KOPT-K1 (cell line): ENCODE data around the gene AFF3.

Source experiments
- H3K27ac ChIP-seq: fragments of 200-600 bp; sonication (generic); 2 replicates; pipeline ENCODE4 v1.5.1; 2016; ENCODE audit warnings: antibody characterized with exemption, mild to moderate bottlenecking, low read depth, low read length; ENCODE audit not compliant: poor library complexity, severe bottlenecking
- H3K36me3 ChIP-seq: fragments of 200-600 bp; sonication (generic); 2 replicates; pipeline ENCODE4 v1.5.1; 2017; ENCODE audit warnings: antibody characterized with exemption, mild to moderate bottlenecking, low read length, moderate library complexity; ENCODE audit not compliant: insufficient read depth
- H3K9me3 ChIP-seq: fragments of 200-600 bp; sonication (generic); 2 replicates; pipeline ENCODE4 v1.5.1; 2017; ENCODE audit warnings: antibody characterized with exemption, low read length, mild to moderate bottlenecking; ENCODE audit not compliant: insufficient read depth, poor library complexity, severe bottlenecking

The AFF3 gene

DNA sequence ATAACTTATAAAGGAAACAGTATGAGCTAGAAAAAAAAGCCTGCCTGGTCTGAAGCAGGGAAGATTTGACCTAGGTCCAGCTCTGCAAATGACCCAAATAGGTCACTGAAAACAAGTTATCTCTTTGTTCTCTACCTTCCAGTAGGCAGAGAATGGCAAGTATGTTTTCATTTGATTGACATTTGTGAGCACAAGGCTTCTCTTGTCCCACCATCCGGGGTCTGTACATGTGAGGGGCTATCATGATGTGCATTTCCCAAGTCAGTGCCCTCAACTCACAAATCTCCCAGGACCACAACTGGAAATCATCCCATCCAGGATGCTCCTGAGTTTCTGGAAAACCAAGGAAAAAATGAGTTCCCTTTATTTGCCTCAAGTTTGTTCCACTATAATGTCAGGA, 309.5 kb downstream of the AFF3 start:
- H3K9me3 ChIP-seq: no peaks in the 10 kb centered on the region
- H3K36me3 ChIP-seq: no peaks in the 10 kb centered on the region
- no peak overlapping the region for H3K27ac ChIP-seq

DNA sequence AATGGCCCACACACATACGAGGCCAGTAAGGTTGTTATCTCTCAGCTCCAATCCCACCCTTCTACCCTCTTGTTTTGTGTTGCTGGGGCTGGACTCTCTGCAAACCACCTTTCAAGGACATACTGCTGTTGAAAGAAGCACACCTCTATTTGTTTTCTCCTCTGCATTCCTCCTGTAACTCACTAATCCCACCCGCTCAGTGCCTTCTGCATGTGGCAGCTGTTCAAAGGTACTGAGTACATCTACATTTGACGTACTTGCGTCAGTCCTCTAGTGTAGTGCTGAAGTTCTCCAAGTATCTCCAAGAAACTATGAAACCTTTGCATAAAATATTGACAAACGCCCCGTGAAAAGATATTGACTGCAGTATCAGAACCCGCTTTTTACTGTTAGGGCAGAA, 310.6 kb downstream of the AFF3 start:
- Histone ChIP-seq H3K27ac (no peak overlapping the region), H3K36me3 (no peaks in the 10 kb centered on the region), H3K9me3 (no peaks in the 10 kb centered on the region)

DNA sequence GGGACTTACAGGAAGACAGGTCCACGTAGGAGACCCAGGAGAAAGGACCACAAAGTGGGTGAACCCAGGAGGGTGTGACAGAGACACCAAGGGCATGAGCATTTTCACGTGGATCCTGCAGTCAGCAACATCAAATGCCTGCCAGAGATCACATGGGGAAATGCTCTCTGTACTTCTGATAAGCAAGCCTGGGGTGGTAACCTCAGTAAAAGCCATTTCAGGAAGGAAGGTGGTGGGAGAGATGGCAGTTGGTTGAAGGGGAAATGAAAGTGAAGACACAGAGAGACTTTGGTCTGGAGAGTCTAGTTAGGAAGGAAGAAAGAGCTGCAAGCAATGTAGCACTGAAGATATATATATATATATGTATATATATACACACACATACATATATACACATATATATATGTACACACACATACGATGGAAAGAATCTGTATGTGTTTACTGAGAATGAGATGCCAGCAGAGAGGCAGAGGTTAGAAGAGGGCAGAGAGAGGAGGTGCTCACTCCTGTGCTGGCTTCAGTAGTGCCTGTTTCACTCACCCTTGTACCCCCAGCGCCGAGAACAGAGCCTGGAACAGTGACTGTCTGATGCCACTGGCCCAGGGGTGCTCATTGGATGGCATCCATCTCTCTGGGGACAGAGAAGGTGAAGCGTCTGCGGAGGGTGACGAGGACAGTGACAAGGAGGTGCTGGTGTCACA, 314.9 kb downstream of the AFF3 start:
- H3K27ac ChIP-seq: peak overlapping the region; percentile 79
- no peaks in the 10 kb centered on the region for H3K9me3 ChIP-seq
- H3K36me3 ChIP-seq: no peaks in the 10 kb centered on the region

DNA sequence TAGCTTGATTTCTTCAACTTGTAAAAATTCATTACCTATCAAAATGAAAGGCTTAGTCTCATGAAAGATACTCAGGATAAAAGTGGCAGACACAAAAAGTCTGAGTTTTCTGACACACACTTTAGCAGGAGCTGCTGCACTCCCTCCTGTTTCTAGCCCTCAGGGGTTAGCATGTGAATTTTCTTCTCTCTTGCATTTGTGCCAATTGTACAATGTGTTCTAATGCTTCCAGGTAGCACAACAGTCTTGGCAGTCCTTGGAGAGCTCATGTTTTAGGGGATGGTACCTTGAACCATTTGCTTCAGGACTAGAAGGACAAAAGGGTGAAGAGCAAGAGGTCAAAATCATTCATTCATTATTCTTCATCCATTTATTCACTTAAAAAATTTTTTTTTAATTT, 316.8 kb downstream of the AFF3 start:
- Histone ChIP-seq H3K27ac (no peak overlapping the region), H3K36me3 (no peaks in the 10 kb centered on the region)

DNA sequence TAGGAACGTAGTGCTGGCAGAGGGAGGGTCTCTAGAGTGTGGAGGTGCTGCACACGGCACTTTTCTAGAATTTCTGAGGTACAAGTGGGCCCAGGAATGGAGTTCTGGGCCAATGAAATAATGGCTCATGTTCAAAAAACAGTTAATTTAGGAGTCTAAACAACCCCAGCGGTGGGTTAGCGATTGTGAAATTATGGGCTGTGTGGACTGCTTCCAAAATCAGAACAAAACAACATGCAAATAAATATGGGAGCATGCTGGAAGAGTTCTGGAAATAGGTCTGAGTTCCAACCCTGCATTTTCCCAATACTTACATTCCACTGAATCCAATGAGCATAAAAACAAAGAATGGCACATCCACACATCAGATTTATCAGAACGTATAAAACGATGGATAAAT, 317.6 kb downstream of the AFF3 start:
- Histone ChIP-seq H3K27ac (no peak overlapping the region), H3K9me3 (no peaks in the 10 kb centered on the region), H3K36me3 (no peaks in the 10 kb centered on the region)

More for the DNA sequence above, 316.8 kb downstream of the AFF3 start:
- no peaks in the 10 kb centered on the region for H3K9me3 ChIP-seq

DNA sequence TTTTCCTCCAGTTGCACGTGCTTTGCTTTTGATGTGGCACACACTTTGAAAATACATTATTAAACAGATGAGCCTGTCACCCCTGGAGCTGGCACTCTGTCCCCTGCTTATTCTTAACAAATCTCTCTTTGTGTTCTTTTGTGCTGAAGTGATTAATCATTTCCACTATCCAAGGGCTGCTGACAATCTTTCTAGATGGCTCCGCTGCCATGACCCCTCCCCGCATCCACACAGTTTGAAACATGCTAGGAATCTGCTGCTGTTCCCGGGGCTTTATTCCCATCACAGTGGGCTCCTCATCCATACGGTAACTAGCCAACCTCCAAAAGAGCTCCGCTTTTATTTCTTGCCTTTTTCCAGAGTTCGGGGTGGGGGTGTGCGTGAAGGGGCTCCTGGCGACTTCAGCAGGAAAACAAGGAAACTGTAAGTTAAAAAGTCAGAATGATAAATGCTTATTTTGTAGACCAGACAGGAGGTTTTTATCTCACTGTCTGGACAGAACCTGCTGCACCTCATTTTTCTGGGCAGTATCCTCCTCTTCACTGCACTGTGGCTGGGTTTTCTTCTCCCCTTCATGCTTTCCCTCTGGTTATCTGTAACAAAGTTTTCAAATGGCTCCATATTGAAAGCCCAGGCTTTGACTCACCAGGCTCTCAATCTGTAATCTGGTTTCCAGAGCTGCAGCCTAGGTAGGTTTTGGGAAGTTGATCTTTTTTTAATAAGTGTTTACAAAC, 319.7 kb downstream of the AFF3 start:
- H3K36me3 ChIP-seq: no peaks in the 10 kb centered on the region
- H3K27ac ChIP-seq: peak overlapping the region; percentile 41
- H3K9me3 ChIP-seq: no peaks in the 10 kb centered on the region

DNA sequence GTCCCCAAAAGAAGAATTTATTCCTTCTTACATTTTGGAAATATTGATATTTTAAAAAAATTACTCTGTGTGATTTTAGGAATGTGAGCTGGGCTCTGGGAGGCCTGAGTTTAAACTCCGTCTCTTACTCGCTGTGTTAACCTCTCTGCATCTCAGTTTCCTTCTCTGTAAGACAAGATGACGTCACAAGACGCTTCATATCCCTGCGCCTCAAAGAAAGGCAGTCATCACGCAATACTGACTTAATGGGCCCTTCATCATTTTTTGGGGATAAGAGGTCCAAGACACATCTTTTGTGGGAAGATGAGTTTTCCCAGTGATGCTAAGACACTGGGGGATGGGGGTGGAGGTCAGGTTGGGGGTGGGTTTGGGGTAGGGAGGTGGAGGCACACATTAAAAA, 320.4 kb downstream of the AFF3 start:
- no peaks in the 10 kb centered on the region for H3K36me3 ChIP-seq
- peak overlapping the region; percentile 41 for H3K27ac ChIP-seq
- no peaks in the 10 kb centered on the region for H3K9me3 ChIP-seq

DNA sequence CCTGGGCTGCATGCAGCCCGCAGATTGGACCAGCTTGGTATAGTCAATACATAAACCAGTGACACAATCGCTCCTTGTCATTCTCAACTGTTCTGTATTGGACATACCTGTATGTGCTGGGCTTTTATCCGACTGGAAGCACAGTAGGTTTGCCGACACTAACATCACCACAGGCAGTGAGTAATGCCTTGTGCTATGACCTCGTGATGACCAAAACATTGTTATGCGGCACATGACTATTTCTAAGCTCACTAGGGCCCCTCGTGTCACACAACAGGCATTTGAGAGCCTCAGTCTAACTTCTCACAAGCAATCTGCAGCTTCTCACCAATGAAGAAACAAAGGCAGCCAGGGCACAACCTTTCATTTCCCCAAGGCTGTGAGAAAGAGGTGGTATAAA, 320.8 kb downstream of the AFF3 start:
- no peaks in the 10 kb centered on the region for H3K36me3 ChIP-seq
- no peak overlapping the region for H3K27ac ChIP-seq
- H3K9me3 ChIP-seq: no peaks in the 10 kb centered on the region

DNA sequence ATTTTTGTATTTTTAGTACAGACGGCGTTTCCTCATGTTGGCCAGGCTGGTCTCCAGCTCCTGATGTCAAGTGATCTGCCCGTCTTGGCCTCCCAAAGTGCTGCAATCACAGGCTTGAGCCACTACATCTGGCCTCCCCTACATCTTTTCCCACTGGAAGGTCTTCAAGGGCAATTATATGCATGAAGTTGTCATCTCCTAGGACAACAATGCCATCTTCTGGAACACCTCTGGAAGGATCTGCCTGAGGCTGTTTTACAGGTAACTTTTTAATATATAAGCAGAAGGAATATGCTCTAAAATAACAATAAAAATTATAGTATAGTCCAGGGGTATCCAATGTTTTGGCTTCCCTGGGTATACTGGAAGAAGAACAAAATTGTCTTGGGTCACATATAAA, 321.4 kb downstream of the AFF3 start:
- Histone ChIP-seq H3K9me3 (no peaks in the 10 kb centered on the region), H3K36me3 (no peaks in the 10 kb centered on the region), H3K27ac (no peak overlapping the region)

DNA sequence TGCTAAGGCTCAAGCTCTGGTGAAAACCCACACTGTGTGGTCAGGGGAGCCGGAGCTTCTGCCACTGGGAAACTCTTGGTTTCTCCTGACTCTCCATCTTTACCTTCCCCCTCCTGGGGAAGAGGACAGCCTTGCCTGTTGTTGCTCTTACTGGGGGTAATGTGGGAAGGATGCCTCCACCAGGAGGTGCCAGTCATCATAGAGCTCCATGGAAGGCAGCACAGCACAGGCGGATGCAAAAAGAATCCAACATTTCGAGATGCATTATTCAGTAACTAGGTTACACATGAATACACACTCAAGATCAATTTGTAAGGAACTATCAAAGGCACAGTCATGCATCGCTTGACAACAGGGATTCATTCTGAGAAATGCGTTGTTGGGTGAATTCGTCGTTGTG, 322.6 kb downstream of the AFF3 start:
- H3K36me3 ChIP-seq: no peaks in the 10 kb centered on the region
- H3K9me3 ChIP-seq: no peaks in the 10 kb centered on the region
- H3K27ac ChIP-seq: no peak overlapping the region

DNA sequence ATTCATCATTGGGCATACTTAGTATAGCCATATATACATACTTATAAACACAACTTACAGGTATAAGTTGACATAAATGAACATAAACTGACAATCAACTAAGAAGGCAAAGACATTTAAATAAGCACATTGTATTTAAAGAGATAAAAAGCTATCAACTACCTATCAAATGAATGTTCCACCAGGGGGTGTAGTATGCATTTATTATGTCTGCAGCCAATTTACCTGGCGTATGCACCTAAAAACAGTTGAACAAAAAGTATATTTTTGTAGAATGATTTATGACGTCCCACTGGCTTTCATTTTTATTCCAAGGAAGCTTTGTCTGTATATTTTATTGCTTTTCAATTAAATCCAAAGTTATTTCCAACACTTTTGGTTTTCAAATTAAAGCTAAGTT, 323.5 kb downstream of the AFF3 start:
- H3K36me3 ChIP-seq: no peaks in the 10 kb centered on the region
- no peak overlapping the region for H3K27ac ChIP-seq
- no peaks in the 10 kb centered on the region for H3K9me3 ChIP-seq

DNA sequence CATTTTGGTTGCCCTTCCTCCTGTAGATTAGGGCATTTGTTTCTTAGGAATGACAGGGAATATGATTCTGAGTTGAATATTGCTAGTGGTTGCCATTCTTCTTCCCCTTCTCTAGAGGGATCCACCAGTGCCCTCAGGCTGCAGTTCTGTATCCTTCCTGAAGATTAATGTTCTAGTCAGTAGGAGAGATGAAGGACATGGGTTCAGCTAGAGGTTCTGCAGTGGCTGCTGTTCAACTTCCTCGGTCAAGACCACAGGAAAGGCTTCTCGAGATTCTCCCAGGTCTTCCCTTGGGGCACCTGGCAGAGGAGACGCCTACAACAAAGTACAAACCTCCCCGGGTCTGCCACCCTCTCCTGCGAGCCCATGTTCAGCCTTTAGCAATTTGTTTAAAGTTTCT, 325.5 kb downstream of the AFF3 start:
- Histone ChIP-seq H3K9me3 (no peaks in the 10 kb centered on the region), H3K36me3 (no peaks in the 10 kb centered on the region)

DNA sequence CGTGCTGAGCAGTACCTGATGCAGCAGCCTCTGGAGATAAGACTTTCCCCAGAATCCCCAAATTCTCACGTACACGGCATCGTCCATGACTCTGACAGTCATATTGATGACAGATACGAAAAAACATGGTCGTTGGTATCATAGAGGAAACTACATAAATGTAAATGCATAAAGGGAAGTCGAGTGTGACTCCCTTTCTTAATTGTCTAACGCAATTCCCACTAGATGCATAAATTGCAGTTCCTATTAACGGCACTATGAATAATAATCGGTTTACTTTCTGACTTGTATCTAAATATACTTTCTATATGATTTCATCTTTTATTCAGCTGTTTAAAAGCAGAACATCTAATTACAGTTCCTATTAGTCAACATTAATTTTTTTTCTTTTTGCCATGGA, 330.0 kb downstream of the AFF3 start:
- Histone ChIP-seq H3K9me3 (no peaks in the 10 kb centered on the region), H3K36me3 (no peaks in the 10 kb centered on the region), H3K27ac (no peak overlapping the region)

More for the DNA sequence above, 325.5 kb downstream of the AFF3 start:
- H3K27ac ChIP-seq: no peak overlapping the region

DNA sequence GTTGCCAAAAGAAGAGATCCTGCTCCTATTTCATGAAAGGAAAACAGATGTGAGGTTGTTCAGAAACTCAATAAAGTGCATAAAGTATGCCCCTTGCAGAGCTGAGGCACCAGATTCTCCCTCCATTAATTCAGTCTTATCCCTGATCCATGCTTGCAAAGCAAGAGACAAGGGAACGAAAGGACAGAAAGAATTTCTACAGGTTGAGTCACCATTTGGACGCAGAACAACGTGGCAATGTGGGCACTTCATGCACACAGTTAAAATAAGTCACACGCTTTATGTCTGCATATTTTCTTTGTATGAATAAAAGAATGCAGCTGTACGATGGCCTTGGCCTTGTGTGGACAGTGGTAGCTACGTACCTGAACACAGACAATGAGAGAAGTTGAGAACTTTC, 330.8 kb downstream of the AFF3 start:
- no peak overlapping the region for H3K27ac ChIP-seq
- no peaks in the 10 kb centered on the region for H3K9me3 ChIP-seq

DNA sequence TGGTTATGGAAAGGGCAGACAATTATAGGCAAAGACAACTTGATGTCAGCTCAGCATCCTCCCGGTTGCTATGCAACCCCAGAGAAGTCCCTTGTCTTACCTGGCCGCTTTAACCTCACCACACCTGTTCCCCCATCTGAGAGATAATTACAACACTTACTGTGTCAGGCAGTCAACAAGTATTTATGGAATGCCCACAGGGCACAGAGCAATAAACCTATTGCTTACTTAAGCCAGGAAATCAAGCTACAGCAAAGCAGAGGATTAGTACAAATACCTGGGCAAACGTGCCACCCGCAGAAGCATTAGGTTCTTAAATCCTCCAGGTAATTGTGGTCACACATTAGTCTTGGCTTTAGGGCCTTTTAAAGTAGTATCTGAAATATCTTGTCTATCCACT, 332.2 kb downstream of the AFF3 start:
- no peak overlapping the region for H3K27ac ChIP-seq
- H3K9me3 ChIP-seq: no peaks in the 10 kb centered on the region
- H3K36me3 ChIP-seq: no peaks in the 10 kb centered on the region

More for the DNA sequence above, 330.8 kb downstream of the AFF3 start:
- no peaks in the 10 kb centered on the region for H3K36me3 ChIP-seq
